Measurements from ENCODE around the gene SNAP29.

DNA sequence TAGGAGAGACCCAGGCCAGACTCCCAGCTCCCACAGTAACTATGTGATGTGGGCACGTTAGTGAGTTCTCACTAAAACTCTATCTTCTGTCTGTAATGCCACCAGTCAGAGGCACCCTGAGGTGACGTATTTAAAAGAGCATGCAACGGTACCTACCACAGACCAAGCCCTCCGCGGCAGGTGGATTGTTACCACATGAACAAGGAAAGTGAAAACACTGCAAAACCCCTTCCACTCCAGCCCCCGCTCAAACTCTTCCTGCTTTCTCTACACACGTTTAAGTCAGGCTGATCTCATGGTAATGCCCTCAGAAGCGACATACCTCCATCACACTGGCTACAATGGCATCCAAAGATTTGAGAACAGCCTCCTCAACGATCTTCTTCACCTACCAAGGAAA lies 48.2 kb upstream of the SNAP29 start:
- TF ChIP-seq POLR2A (IDR thresholded peaks at IDR 0.05) = no peak
- TF ChIP-seq, protein P1, sequence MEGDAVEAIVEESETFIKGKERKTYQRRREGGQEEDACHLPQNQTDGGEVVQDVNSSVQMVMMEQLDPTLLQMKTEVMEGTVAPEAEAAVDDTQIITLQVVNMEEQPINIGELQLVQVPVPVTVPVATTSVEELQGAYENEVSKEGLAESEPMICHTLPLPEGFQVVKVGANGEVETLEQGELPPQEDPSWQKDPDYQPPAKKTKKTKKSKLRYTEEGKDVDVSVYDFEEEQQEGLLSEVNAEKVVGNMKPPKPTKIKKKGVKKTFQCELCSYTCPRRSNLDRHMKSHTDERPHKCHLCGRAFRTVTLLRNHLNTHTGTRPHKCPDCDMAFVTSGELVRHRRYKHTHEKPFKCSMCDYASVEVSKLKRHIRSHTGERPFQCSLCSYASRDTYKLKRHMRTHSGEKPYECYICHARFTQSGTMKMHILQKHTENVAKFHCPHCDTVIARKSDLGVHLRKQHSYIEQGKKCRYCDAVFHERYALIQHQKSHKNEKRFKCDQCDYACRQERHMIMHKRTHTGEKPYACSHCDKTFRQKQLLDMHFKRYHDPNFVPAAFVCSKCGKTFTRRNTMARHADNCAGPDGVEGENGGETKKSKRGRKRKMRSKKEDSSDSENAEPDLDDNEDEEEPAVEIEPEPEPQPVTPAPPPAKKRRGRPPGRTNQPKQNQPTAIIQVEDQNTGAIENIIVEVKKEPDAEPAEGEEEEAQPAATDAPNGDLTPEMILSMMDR (IDR thresholded peaks at IDR 0.05 in 4 of 5, conservative IDR thresholded peaks at IDR 0.05 in 1 of 5) = no peak

Data from gastrocnemius medialis (tissue), 4 donors.